ENCODE measurements around the gene TBC1D14. TPM values are rescaled to one million over a fixed set of nuclear protein-coding genes. Genes with fewer than 3 reads are reported as not detected.

Gene TBC1D14
- total and polyA plus RNA-seq, 10 of the 15 experiments (the other 5 are each of a cell fraction or from before 2014, with no cell fraction given) = 0.87 to 39.3 (median 30.1) TPM

DNA sequence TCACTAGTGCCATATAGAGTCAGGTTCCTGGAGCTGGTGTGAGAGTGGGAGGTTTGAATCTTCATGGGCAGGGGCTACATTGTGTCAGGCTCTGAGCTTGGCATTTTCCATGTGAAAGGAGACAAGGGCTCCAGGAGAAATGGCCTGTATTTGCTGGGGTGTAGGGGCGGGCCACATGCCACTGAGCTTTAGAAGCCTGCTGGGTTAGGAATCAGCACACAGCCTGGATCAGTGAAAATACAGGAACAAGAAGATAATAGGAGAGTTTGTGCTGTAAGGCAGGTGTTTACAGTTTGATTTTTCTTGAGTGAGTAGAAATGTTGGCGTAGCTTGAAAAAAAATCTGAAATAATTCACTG lies 35.4 kb downstream of the TBC1D14 start:
- BruUV-seq (replicated peaks) = no TSS peak
- ATAC-seq (no peak), FAIRE-seq (no peak), DNase-seq (ENCODE audit: low read depth, low spot score) (no peak)
- intact Hi-C loops (cut with micrococcal nuclease; ENCODE audit: unreplicated experiment) = no loop called here
- Histone ChIP-seq H3K27ac (ENCODE audit: control insufficient read depth, insufficient read depth) (no peak overlapping the region), H3K4me3 (no peak overlapping the region), H2AFZ (ENCODE audit: control insufficient read depth, low read depth, low read length) (no peak overlapping the region), H3K27me3 (replicated peaks in 1 of 2; ENCODE audit: control insufficient read depth in 2 of 2, insufficient read depth in 2 of 2, low read length in 1 of 2) (no peaks in the 10 kb centered on the region), H3K9ac (ENCODE audit: control insufficient read depth, insufficient read depth, low read length) (no peak overlapping the region), H3K4me2 (ENCODE audit: control insufficient read depth, insufficient read depth) (no peak overlapping the region), H3K4me1 (ENCODE audit: control insufficient read depth, insufficient read depth, low read length) (peaks cover 35% of the 10 kb centered on the region), H3K36me3 (ENCODE audit: control insufficient read depth in 2 of 2, insufficient read depth in 2 of 2, low read length in 1 of 2) (peaks cover 0 to 1% of the 10 kb centered on the region in 2 experiments; a peak in 1 of 4 replicates), H3K9me3 (replicated peaks; ENCODE audit: control insufficient read depth, insufficient read depth, low read length) (no peaks in the 10 kb centered on the region), H4K20me1 (ENCODE audit: control insufficient read depth, insufficient read depth) (no peaks in the 10 kb centered on the region), H3K79me2 (ENCODE audit: control insufficient read depth, insufficient read depth, low read length) (peaks cover 4% of the 10 kb centered on the region)
- ChIA-PET CTCF (interaction anchor here (0.6 to 2.5 kb wide), 4 partner anchors 21 to 45 kb away, joined by 3 to 9 read pairs (median 4); partner anchors contain the start of gene TBC1D14), RAD21 (ENCODE audit: unreplicated experiment) (no interaction called here), POLR2A (no interaction called here), SMC1A (ENCODE audit: uncharacterized antibody, unreplicated experiment) (interaction anchor here (1.3 kb wide), 1 partner anchor 10 kb away, joined by 3 read pairs; no protein-coding TSS in a partner anchor)
- WGBS (ENCODE audit: insufficient coverage, insufficient replicate concordance, low lambda C conversion rate, missing lambda C conversion rate) = 94% methylated on average over 2 of the region's 2 CpGs
- in situ Hi-C loops (cut with MboI) = no loop called here
- TF ChIP-seq NR2C2 (IDR thresholded peaks at IDR 0.05; ENCODE audit: borderline replicate concordance, control insufficient read depth, insufficient read length, low read depth) = no peak
- TF ChIP-seq, protein P1, sequence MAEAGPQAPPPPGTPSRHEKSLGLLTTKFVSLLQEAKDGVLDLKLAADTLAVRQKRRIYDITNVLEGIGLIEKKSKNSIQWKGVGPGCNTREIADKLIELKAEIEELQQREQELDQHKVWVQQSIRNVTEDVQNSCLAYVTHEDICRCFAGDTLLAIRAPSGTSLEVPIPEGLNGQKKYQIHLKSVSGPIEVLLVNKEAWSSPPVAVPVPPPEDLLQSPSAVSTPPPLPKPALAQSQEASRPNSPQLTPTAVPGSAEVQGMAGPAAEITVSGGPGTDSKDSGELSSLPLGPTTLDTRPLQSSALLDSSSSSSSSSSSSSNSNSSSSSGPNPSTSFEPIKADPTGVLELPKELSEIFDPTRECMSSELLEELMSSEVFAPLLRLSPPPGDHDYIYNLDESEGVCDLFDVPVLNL (IDR thresholded peaks at IDR 0.05; ENCODE audit: low read depth, low read length) = no peak
- TF ChIP-seq KLF5 (IDR thresholded peaks at IDR 0.05; ENCODE audit: partially characterized antibody) = no peak
- no peak for TF ChIP-seq ATF3 (IDR thresholded peaks at IDR 0.05; ENCODE audit: borderline replicate concordance, extremely low read depth, low read depth, low read length)
- TF ChIP-seq, protein P2, sequence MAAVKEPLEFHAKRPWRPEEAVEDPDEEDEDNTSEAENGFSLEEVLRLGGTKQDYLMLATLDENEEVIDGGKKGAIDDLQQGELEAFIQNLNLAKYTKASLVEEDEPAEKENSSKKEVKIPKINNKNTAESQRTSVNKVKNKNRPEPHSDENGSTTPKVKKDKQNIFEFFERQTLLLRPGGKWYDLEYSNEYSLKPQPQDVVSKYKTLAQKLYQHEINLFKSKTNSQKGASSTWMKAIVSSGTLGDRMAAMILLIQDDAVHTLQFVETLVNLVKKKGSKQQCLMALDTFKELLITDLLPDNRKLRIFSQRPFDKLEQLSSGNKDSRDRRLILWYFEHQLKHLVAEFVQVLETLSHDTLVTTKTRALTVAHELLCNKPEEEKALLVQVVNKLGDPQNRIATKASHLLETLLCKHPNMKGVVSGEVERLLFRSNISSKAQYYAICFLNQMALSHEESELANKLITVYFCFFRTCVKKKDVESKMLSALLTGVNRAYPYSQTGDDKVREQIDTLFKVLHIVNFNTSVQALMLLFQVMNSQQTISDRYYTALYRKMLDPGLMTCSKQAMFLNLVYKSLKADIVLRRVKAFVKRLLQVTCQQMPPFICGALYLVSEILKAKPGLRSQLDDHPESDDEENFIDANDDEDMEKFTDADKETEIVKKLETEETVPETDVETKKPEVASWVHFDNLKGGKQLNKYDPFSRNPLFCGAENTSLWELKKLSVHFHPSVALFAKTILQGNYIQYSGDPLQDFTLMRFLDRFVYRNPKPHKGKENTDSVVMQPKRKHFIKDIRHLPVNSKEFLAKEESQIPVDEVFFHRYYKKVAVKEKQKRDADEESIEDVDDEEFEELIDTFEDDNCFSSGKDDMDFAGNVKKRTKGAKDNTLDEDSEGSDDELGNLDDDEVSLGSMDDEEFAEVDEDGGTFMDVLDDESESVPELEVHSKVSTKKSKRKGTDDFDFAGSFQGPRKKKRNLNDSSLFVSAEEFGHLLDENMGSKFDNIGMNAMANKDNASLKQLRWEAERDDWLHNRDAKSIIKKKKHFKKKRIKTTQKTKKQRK (IDR thresholded peaks at IDR 0.05; ENCODE audit: low read depth, low read length) = no peak
- no peak for TF ChIP-seq RAD51 (IDR thresholded peaks at IDR 0.05)
- no peak for TF ChIP-seq SMAD5 (IDR thresholded peaks at IDR 0.05; ENCODE audit: low read depth)
- no peak for TF ChIP-seq ELK1 (IDR thresholded peaks at IDR 0.05; ENCODE audit: low read depth, low read length)
- TF ChIP-seq PBX3 (IDR thresholded peaks at IDR 0.05; ENCODE audit: insufficient replicate concordance, low read depth, low read length) = no peak
- TF ChIP-seq PAX5 (IDR thresholded peaks at IDR 0.05; ENCODE audit: borderline replicate concordance, low read depth, low read length) = no peak
- no peak for TF ChIP-seq YBX1 (IDR thresholded peaks at IDR 0.05)
- no peak for TF ChIP-seq MYC (IDR thresholded peaks at IDR 0.05; ENCODE audit: insufficient read depth, insufficient read length, insufficient replicate concordance, low read length, severe bottlenecking)
- TF ChIP-seq GATAD2B (conservative IDR thresholded peaks at IDR 0.05; ENCODE audit: low read depth) = no peak
- TF ChIP-seq, protein P3, sequence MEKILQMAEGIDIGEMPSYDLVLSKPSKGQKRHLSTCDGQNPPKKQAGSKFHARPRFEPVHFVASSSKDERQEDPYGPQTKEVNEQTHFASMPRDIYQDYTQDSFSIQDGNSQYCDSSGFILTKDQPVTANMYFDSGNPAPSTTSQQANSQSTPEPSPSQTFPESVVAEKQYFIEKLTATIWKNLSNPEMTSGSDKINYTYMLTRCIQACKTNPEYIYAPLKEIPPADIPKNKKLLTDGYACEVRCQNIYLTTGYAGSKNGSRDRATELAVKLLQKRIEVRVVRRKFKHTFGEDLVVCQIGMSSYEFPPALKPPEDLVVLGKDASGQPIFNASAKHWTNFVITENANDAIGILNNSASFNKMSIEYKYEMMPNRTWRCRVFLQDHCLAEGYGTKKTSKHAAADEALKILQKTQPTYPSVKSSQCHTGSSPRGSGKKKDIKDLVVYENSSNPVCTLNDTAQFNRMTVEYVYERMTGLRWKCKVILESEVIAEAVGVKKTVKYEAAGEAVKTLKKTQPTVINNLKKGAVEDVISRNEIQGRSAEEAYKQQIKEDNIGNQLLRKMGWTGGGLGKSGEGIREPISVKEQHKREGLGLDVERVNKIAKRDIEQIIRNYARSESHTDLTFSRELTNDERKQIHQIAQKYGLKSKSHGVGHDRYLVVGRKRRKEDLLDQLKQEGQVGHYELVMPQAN (conservative IDR thresholded peaks at IDR 0.05) = no peak
- no peak for TF ChIP-seq KAT2A (conservative IDR thresholded peaks at IDR 0.05; ENCODE audit: control insufficient read depth, low read depth, low read length)
